Measurements from ENCODE around the gene PCSK9. TPM values are rescaled to one million over a fixed set of nuclear protein-coding genes. Genes with fewer than 3 reads are reported as not detected.

The PCSK9 gene
- total and polyA plus RNA-seq, 4 donors = 10.8 to 112 (median 58.5) TPM

DNA sequence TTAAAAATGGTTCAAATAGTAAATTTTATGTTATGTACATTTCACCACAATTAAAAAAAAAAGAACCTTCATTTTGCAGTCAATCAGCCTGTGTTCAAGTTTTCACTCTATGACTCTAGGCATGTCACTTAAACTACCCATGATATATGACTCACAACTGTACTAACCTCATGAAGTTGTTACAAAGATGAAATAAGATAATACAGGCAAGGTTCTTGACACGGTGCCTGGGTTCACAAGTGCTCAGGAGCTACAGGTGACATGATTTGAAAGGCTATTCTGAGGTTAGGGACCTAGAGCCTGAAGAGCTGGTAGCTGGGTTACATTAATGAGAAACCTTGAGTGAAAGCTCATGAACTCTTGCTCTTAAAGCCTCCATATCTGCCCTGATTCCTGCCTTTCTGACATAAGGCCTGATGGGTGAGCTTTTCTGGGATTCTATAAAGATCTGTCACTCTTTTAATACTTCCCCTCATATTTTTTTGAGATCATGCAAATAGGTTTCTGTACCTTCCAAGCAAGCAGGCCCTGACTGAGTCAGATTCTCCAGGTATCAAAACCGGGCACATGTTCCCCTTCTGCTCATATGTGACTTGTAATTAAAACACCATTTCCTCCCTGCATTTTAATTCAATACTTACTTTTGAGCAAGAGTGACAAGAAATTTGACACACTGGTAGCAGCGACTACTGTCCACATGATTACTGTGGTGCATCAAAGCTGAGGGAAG is 34.0 kb downstream of the PCSK9 start:
- WGBS = 97% methylated on average over 3 of the region's 3 CpGs
- Histone ChIP-seq H3K9ac (ENCODE audit: low read depth in 1 of 2, low read length in 2 of 2) (no peak overlapping the region), H3K9me3 (ENCODE audit: control insufficient read depth in 4 of 4, low read length in 3 of 4) (no peaks in the 10 kb centered on the region), H3K27ac (ENCODE audit: low read depth in 1 of 2, low read length in 2 of 2) (no peak overlapping the region), H3K4me1 (ENCODE audit: control insufficient read depth in 4 of 4, insufficient read depth in 4 of 4, low read length in 3 of 4) (peaks cover 0 to 21% (median 6%) of the 10 kb centered on the region in 4 donors), H3K36me3 (ENCODE audit: control insufficient read depth in 4 of 4, insufficient read depth in 3 of 4, low read depth in 1 of 4, low read length in 3 of 4) (peaks cover 7 to 59% (median 52%) of the 10 kb centered on the region in 4 donors), H3K27me3 (ENCODE audit: control insufficient read depth in 4 of 4, insufficient read depth in 4 of 4, low read length in 3 of 4) (no peaks in the 10 kb centered on the region), H3K4me3 (ENCODE audit: low read depth in 1 of 3, low read length in 3 of 3) (no peak overlapping the region)
- DNase-seq (ENCODE audit: low spot score) = no peak
- TF ChIP-seq, protein P1, sequence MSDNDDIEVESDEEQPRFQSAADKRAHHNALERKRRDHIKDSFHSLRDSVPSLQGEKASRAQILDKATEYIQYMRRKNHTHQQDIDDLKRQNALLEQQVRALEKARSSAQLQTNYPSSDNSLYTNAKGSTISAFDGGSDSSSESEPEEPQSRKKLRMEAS (IDR thresholded peaks at IDR 0.05) = no peak
- TF ChIP-seq, protein P2, sequence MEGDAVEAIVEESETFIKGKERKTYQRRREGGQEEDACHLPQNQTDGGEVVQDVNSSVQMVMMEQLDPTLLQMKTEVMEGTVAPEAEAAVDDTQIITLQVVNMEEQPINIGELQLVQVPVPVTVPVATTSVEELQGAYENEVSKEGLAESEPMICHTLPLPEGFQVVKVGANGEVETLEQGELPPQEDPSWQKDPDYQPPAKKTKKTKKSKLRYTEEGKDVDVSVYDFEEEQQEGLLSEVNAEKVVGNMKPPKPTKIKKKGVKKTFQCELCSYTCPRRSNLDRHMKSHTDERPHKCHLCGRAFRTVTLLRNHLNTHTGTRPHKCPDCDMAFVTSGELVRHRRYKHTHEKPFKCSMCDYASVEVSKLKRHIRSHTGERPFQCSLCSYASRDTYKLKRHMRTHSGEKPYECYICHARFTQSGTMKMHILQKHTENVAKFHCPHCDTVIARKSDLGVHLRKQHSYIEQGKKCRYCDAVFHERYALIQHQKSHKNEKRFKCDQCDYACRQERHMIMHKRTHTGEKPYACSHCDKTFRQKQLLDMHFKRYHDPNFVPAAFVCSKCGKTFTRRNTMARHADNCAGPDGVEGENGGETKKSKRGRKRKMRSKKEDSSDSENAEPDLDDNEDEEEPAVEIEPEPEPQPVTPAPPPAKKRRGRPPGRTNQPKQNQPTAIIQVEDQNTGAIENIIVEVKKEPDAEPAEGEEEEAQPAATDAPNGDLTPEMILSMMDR (IDR thresholded peaks at IDR 0.05; ENCODE audit: low read depth, low read length, missing input control) = no peak
- TF ChIP-seq, protein P3, sequence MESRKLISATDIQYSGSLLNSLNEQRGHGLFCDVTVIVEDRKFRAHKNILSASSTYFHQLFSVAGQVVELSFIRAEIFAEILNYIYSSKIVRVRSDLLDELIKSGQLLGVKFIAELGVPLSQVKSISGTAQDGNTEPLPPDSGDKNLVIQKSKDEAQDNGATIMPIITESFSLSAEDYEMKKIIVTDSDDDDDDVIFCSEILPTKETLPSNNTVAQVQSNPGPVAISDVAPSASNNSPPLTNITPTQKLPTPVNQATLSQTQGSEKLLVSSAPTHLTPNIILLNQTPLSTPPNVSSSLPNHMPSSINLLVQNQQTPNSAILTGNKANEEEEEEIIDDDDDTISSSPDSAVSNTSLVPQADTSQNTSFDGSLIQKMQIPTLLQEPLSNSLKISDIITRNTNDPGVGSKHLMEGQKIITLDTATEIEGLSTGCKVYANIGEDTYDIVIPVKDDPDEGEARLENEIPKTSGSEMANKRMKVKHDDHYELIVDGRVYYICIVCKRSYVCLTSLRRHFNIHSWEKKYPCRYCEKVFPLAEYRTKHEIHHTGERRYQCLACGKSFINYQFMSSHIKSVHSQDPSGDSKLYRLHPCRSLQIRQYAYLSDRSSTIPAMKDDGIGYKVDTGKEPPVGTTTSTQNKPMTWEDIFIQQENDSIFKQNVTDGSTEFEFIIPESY (IDR thresholded peaks at IDR 0.05) = no peak
- TF ChIP-seq, protein P4, sequence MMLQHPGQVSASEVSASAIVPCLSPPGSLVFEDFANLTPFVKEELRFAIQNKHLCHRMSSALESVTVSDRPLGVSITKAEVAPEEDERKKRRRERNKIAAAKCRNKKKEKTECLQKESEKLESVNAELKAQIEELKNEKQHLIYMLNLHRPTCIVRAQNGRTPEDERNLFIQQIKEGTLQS (IDR thresholded peaks at IDR 0.05) = no peak
- TF ChIP-seq SP1 (IDR thresholded peaks at IDR 0.05) (no peak), EGR1 (IDR thresholded peaks at IDR 0.05; ENCODE audit: low read depth in 2 of 2) (no peak), HNF4G (IDR thresholded peaks at IDR 0.05) (no peak), FOXA2 (IDR thresholded peaks at IDR 0.05) (no peak), HNF4A (conservative IDR thresholded peaks at IDR 0.05) (no peak), JUND (IDR thresholded peaks at IDR 0.05) (no peak), GABPA (IDR thresholded peaks at IDR 0.05 in 1 of 2, conservative IDR thresholded peaks at IDR 0.05 in 1 of 2) (no peak), TAF1 (conservative IDR thresholded peaks at IDR 0.05) (no peak)
- TF ChIP-seq, protein P5, sequence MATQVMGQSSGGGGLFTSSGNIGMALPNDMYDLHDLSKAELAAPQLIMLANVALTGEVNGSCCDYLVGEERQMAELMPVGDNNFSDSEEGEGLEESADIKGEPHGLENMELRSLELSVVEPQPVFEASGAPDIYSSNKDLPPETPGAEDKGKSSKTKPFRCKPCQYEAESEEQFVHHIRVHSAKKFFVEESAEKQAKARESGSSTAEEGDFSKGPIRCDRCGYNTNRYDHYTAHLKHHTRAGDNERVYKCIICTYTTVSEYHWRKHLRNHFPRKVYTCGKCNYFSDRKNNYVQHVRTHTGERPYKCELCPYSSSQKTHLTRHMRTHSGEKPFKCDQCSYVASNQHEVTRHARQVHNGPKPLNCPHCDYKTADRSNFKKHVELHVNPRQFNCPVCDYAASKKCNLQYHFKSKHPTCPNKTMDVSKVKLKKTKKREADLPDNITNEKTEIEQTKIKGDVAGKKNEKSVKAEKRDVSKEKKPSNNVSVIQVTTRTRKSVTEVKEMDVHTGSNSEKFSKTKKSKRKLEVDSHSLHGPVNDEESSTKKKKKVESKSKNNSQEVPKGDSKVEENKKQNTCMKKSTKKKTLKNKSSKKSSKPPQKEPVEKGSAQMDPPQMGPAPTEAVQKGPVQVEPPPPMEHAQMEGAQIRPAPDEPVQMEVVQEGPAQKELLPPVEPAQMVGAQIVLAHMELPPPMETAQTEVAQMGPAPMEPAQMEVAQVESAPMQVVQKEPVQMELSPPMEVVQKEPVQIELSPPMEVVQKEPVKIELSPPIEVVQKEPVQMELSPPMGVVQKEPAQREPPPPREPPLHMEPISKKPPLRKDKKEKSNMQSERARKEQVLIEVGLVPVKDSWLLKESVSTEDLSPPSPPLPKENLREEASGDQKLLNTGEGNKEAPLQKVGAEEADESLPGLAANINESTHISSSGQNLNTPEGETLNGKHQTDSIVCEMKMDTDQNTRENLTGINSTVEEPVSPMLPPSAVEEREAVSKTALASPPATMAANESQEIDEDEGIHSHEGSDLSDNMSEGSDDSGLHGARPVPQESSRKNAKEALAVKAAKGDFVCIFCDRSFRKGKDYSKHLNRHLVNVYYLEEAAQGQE (IDR thresholded peaks at IDR 0.05) = no peak

DNA sequence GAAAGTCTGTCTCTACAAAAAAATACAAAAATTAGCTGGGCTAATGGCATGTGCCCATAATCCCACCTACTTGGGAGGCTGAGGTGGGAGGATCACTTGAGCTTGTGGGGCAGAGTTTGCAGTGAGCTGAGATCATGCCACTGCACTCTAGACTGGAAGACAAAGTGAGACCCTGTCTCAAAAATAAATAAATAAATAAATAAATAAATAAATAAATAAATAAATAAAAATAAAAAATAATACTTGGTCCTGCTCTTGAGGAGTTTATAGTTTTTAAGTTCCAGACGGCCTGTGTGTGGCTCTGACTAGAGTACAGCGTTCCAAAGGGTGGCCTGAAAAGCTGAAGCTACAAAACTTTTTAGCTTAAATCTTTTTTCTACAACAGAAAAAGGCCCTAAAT is 35.1 kb downstream of the PCSK9 start:
- Histone ChIP-seq H3K36me3 (ENCODE audit: control insufficient read depth in 4 of 4, insufficient read depth in 3 of 4, low read depth in 1 of 4, low read length in 3 of 4) (peaks cover 7 to 63% (median 55%) of the 10 kb centered on the region in 4 donors), H3K4me1 (ENCODE audit: control insufficient read depth in 4 of 4, insufficient read depth in 4 of 4, low read length in 3 of 4) (peaks cover 0 to 12% (median 2%) of the 10 kb centered on the region in 4 donors), H3K9me3 (ENCODE audit: control insufficient read depth in 4 of 4, low read length in 3 of 4) (no peaks in the 10 kb centered on the region), H3K9ac (ENCODE audit: low read depth in 1 of 2, low read length in 2 of 2) (no peak overlapping the region), H3K4me3 (ENCODE audit: low read depth in 1 of 3, low read length in 3 of 3) (no peak overlapping the region), H3K27ac (ENCODE audit: low read depth in 1 of 2, low read length in 2 of 2) (no peak overlapping the region), H3K27me3 (ENCODE audit: control insufficient read depth in 4 of 4, insufficient read depth in 4 of 4, low read length in 3 of 4) (no peaks in the 10 kb centered on the region)
- 96% methylated on average over 2 of the region's 2 CpGs for WGBS
- no peak for DNase-seq (ENCODE audit: low spot score)
- TF ChIP-seq EGR1 (IDR thresholded peaks at IDR 0.05; ENCODE audit: low read depth in 2 of 2) (no peak), HNF4G (IDR thresholded peaks at IDR 0.05) (no peak), JUND (IDR thresholded peaks at IDR 0.05) (no peak)
- TF ChIP-seq, protein P3 (IDR thresholded peaks at IDR 0.05) = no peak
- TF ChIP-seq, protein P1 (IDR thresholded peaks at IDR 0.05) = no peak
- TF ChIP-seq, protein P2 (IDR thresholded peaks at IDR 0.05; ENCODE audit: low read depth, low read length, missing input control) = no peak

Measured in liver (tissue), 9 donors.